ENCODE data around the gene GPR137B.
A peak's percentile ranks its signal among the peaks of the same experiment; 100 is the strongest.

GPR137B gene

DNA sequence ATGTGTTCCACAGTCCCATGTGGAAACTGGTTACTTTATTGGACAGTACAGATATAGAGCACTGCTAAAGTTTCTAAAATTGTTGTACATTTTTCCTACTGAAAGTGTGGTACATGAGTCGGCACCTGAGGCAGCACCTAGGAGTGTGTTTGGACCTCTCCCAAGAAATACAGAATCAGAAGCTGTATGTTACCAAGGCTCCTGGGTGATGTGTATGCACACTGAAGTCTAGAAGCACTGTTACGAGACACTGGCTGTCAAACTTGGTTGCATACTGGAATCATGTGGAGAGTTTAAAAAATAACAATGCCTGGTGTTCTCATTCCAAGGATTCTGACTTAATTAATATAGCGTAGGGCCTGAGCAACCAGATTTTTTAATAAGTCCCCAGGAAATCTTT lies 92.8 kb downstream of the GPR137B start:
- DNase-seq (no peak), ATAC-seq (replicated peaks) (no peak)
- Mint-ChIP-seq H3K27ac (no peak overlapping the region), H3K36me3 (peaks cover 12 to 16% of the 10 kb centered on the region in 2 donors), H3K27me3 (no peaks in the 10 kb centered on the region), H3K9me3 (no peaks in the 10 kb centered on the region), H3K4me1 (no peaks in the 10 kb centered on the region), H3K4me3 (no peak overlapping the region)

DNA sequence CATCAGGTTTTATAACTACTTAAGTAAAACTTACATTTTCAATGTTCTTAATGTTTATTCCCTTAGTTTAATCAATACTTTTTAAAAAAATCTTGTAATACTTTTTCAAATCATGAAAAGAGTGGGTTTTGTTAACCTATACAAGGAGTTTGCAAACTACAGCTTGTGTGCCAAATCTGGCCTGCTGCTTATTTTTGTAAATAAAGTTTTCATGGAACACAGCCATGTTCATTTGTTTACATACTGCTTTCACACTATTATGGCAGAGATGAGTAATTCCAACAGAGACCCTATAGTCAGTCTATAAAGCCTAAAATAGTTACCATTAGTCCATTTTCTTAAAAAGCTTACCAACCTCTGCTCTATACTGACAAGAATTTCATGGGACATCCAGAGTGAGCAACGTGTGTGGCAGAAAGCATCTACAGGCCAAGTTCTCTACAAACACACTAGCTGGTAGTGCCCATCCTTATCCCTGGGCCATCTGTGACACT lies 96.8 kb downstream of the GPR137B start:
- Mint-ChIP-seq H3K9me3 (no peaks in the 10 kb centered on the region), H3K27ac (no peak overlapping the region), H3K4me3 (no peak overlapping the region), H3K27me3 (no peaks in the 10 kb centered on the region), H3K36me3 (peaks cover 11 to 28% of the 10 kb centered on the region in 2 donors), H3K4me1 (no peaks in the 10 kb centered on the region)
- ATAC-seq (replicated peaks) (no peak), DNase-seq (no peak)

DNA sequence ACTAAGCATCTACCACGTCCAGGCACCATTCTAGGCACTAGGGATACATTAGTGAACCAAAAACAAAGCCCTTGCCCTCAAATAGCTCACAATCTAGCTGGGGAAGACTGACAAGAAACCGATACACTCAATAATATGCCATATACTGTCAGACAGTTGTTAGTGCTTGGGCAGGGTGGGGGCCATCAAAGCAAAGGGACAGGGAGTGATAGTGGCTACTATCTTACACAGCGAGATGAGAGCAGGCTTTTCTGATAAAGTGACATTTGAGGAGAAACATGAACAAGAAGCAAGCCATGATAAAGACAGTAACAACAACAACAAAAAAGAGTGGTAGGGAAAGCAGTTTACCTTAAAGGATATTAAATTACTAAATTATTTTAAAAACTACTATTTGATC lies 98.3 kb downstream of the GPR137B start:
- Mint-ChIP-seq H3K27me3 (no peaks in the 10 kb centered on the region), H3K9me3 (no peaks in the 10 kb centered on the region), H3K4me3 (no peak overlapping the region), H3K36me3 (peaks cover 11 to 28% of the 10 kb centered on the region in 2 donors), H3K4me1 (no peaks in the 10 kb centered on the region), H3K27ac (no peak overlapping the region)
- DNase-seq, result no peak
- no peak for ATAC-seq (replicated peaks)

DNA sequence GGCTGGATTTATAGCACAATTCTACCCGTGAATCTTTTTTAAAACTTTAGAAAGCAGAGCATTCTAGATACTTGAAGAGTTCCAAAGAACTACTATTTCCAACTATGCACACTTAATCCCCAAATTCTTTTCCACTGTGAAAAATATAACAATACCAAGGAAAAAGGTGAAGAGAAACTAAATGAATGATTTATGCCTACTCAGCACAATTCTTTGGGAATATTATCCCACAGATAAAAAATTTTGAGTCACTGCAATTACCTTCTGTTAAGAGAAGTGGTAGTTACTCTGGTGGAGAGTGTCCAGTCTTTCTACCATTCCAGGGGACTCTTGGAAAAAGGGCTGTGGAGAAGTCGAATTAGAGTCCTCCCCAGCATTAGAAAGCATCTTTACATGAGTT lies 100.2 kb downstream of the GPR137B start:
- ATAC-seq (replicated peaks) (no peak), DNase-seq (no peak)
- Mint-ChIP-seq H3K27me3 (no peaks in the 10 kb centered on the region), H3K36me3 (peaks cover 11 to 26% of the 10 kb centered on the region in 2 donors), H3K9me3 (no peaks in the 10 kb centered on the region), H3K27ac (no peak overlapping the region), H3K4me3 (no peak overlapping the region), H3K4me1 (no peaks in the 10 kb centered on the region)

DNA sequence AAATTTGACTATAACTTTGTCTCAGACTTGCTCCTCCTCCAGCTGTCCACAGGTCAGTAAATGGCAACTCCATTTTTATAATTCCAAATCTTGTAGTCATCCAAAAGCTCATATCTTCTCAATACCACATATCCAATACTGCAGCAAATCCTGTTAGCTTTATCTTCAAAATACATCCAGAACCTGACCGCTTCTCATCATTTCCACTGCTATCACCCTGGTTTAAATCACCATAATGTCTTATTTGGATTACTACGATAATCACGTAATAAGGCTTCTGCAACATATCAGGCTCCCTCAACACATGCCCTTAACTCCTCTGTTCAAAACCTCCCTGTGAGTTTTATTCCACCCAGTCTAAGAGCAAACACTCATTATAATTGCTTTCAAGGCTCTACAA lies 104.9 kb downstream of the GPR137B start:
- Mint-ChIP-seq H3K9me3 (no peaks in the 10 kb centered on the region), H3K4me1 (no peaks in the 10 kb centered on the region), H3K36me3 (peaks cover 9 to 27% of the 10 kb centered on the region in 2 donors), H3K4me3 (no peak overlapping the region), H3K27me3 (no peaks in the 10 kb centered on the region), H3K27ac (no peak overlapping the region)
- ATAC-seq (replicated peaks), result no peak
- DNase-seq, result no peak

DNA sequence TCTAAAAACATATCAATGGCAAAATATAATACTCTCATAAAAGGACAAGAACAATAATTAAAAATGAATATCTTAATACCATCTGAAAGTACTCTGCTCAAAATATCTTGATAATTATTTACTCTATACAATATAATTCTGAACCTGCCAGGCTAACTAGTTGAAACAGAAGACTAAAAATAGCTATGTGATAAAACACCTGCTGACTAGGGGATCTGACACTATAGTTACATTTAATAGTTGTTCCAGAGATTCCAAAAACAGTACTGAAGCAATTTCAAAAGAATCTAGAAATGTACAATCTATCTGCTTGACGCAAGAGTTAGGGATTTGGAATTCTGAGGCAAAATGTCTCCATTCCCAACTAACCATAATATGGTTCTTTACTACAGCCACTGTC lies 109.2 kb downstream of the GPR137B start:
- H3K27me3 Mint-ChIP-seq, result no peaks in the 10 kb centered on the region
- peaks cover 0 to 2% of the 10 kb centered on the region in 2 donors for H3K4me1 Mint-ChIP-seq
- ATAC-seq (replicated peaks), result no peak
- no peak overlapping the region for H3K27ac Mint-ChIP-seq
- DNase-seq, result no peak
- no peak overlapping the region for H3K4me3 Mint-ChIP-seq
- peaks cover 17 to 41% of the 10 kb centered on the region in 2 donors for H3K36me3 Mint-ChIP-seq
- H3K9me3 Mint-ChIP-seq, result no peaks in the 10 kb centered on the region

DNA sequence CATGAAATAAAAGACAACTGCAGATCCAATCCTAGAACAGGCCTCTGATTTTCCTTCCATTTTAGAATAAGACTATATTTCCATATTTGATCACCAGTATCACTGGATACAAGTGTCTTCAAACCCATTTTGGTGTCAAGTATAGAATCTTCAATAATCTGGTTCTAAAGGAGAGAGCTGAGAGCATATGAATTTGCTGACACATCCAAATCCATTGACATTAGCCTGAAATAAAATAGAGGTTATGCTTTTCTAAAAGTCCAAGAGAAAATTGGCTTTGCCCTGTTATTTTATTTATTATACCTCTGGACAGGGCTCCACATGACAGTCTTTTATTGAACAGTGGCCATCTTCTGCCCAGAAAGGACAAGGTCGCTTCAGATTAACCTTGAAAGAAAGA lies 110.8 kb downstream of the GPR137B start:
- Mint-ChIP-seq H3K36me3 (peaks cover 24 to 44% of the 10 kb centered on the region in 2 donors), H3K27ac (no peak overlapping the region), H3K4me3 (no peak overlapping the region)

DNA sequence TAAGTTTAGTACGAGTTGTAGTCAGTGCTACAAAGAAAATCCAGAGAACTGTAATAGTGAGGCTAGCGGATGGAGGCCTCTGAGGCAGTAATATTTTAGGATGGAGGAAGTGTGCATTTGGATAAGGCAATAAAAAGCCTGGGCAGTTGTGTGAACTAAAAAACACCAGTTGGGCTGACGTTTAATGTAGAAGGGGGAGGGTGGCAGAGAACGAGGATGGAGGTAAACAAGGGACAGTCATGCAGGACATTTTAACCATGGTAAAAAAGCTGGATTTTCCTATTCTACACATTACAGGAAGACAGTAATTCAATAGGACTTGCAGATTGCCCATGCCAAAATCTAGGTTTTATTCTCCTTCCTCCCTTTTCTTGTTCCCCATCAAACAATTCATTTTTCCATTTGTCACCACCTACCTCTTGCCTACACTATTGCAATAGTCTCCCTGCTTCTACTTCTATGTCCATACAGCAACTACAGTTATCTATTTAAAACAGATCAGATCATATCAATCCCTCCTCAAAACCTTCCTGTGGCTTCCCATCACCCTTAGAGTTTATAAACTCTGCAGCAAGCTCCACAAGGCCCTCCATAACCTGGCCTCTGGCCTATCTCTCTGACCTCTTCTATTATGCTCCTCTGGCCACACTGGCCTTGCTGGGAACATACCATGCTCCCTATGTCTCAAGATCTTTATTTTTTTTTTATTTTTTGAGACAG lies 111.7 kb downstream of the GPR137B start:
- Mint-ChIP-seq H3K27ac (no peak overlapping the region), H3K36me3 (peaks cover 26 to 46% of the 10 kb centered on the region in 2 donors), H3K4me3 (no peak overlapping the region), H3K4me1 (peaks cover 4% of the 10 kb centered on the region in 2 donors), H3K9me3 (peaks cover 11 to 12% of the 10 kb centered on the region in 2 donors), H3K27me3 (no peaks in the 10 kb centered on the region)
- DNase-seq (no peak), ATAC-seq (replicated peaks) (no peak)

More for the DNA sequence above, 110.8 kb downstream of the GPR137B start:
- DNase-seq (no peak), ATAC-seq (replicated peaks) (no peak)
- H3K27me3 Mint-ChIP-seq, result no peaks in the 10 kb centered on the region
- H3K9me3 Mint-ChIP-seq, result peaks cover 8% of the 10 kb centered on the region in 2 donors
- H3K4me1 Mint-ChIP-seq, result peaks cover 4% of the 10 kb centered on the region in 2 donors

DNA sequence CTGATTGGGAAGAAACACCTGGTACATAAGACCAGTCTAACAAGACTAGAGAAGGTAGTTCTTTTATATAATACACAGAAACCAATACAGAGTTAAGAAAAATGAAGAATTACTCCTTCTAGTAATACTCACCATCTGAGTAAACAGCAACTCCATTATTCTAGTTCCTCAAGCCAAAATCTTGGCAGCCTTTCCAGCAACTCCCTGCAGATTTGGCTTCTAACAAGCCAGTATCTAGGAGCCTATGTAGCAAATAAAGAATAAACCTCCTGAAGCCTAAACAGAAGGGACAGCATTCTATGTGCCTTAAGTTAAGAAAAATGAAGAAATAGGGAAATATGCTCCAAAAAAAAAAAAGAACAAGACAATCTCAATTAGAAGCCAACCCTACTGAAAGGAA lies 114.9 kb downstream of the GPR137B start:
- Mint-ChIP-seq H3K27ac (no peak overlapping the region), H3K9me3 (peaks cover 27% of the 10 kb centered on the region in 2 donors), H3K36me3 (peaks cover 53 to 69% of the 10 kb centered on the region in 2 donors), H3K4me3 (no peak overlapping the region), H3K27me3 (no peaks in the 10 kb centered on the region), H3K4me1 (peaks cover 6 to 12% of the 10 kb centered on the region in 2 donors)
- DNase-seq (no peak), ATAC-seq (replicated peaks) (no peak)

DNA sequence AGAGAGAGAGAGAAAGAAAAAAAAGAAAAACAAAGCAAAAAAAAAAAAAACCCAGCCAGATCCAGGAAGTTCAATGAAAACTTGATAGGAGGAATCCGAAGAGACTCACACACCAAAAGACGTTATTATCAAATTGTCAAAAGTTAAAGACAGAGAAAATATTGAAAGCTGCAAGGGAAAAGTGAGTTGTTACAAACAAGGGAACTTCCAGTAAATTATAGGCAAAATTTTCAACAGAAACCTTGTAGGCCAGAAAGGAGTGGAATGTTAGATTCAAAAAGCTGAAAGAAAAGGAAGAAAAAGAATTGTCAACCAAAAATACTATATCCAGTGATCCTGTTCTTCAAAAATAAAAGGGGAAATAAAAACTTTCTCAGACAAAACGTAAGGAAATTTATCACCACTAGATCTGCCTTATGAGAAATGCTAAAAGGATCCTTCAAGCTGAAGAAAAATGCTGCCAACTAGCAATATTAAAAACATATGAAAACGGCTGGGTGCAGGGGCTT lies 115.8 kb downstream of the GPR137B start:
- Mint-ChIP-seq H3K27me3 (no peaks in the 10 kb centered on the region), H3K27ac (peak overlapping the region; percentile 44), H3K4me3 (no peak overlapping the region), H3K4me1 (peaks cover 6 to 12% of the 10 kb centered on the region in 2 donors), H3K9me3 (peaks cover 27 to 28% of the 10 kb centered on the region in 2 donors), H3K36me3 (peaks cover 61 to 78% of the 10 kb centered on the region in 2 donors)
- DNase-seq (no peak), ATAC-seq (replicated peaks) (no peak)

Measured in stimulated activated naive B cell treated with anti-CD40 and anti-IgM and Interleukin-4, amounts not matched to agents 10 μg/mL and 1 μg/mL and 100 μg/mL, for 72 hours (primary cell).